ENCODE results near the gene SMIM17. TPM values are rescaled to one million over a fixed set of nuclear protein-coding genes. Genes with fewer than 3 reads are reported as not detected.
A peak's percentile ranks its signal among the peaks of the same experiment; 100 is the strongest.
"Not testable (repeated sequence)": the region's sequence is repeated elsewhere in the genome, so short reads cannot be mapped to it uniquely, and the experiment has no call there.

Gene SMIM17
- total RNA-seq, 4 donors from 2014 or later: 0.70 to 1.2 (median 0.88) TPM; not detected in 1

GRCh38 chr19:56671613-56671994 lies 28.6 kb downstream of the SMIM17 start, which contains the start of gene ZNF835:
Gene ZNF835, minus strand, starts transcription at chr19:56671757. Its CDS starts 6,559 bp downstream, at chr19:56665198.
- H3K4me1 ChIP-seq: peaks cover 0 to 8% of the 10 kb centered on the region in 2 donors
- no peaks in the 10 kb centered on the region for H3K9me3 ChIP-seq
- peak within 1 kb of the TSS; percentile 27 to 52 for H3K27ac ChIP-seq
- peak; percentile 93 to 94 for DNase-seq
- H3K36me3 ChIP-seq: no peaks in the 10 kb centered on the region
- H3K27me3 ChIP-seq: no peaks in the 10 kb centered on the region
- peak; percentile 17 to 45 for TF ChIP-seq POLR2A (IDR thresholded peaks at IDR 0.05)
- TF ChIP-seq, protein P1, sequence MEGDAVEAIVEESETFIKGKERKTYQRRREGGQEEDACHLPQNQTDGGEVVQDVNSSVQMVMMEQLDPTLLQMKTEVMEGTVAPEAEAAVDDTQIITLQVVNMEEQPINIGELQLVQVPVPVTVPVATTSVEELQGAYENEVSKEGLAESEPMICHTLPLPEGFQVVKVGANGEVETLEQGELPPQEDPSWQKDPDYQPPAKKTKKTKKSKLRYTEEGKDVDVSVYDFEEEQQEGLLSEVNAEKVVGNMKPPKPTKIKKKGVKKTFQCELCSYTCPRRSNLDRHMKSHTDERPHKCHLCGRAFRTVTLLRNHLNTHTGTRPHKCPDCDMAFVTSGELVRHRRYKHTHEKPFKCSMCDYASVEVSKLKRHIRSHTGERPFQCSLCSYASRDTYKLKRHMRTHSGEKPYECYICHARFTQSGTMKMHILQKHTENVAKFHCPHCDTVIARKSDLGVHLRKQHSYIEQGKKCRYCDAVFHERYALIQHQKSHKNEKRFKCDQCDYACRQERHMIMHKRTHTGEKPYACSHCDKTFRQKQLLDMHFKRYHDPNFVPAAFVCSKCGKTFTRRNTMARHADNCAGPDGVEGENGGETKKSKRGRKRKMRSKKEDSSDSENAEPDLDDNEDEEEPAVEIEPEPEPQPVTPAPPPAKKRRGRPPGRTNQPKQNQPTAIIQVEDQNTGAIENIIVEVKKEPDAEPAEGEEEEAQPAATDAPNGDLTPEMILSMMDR (IDR thresholded peaks at IDR 0.05): peak; percentile 14 to 37 (median 31)
- peak within 1 kb of the TSS; percentile 66 to 68 for H3K4me3 ChIP-seq
- intact Hi-C loops (cut with DNase I; ENCODE audit: low total_unique reads): no loop called here

- intact Hi-C loops (cut with DNase I; ENCODE audit: low total_unique reads); H3K27ac ChIP-seq; DNase-seq; H3K9me3 ChIP-seq; H3K4me1 ChIP-seq; H3K27me3 ChIP-seq; H3K4me3 ChIP-seq; H3K36me3 ChIP-seq: not testable (repeated sequence)
Measured at GRCh38 chr19:56672610-56673009, 29.7 kb downstream of the SMIM17 start.

DNA sequence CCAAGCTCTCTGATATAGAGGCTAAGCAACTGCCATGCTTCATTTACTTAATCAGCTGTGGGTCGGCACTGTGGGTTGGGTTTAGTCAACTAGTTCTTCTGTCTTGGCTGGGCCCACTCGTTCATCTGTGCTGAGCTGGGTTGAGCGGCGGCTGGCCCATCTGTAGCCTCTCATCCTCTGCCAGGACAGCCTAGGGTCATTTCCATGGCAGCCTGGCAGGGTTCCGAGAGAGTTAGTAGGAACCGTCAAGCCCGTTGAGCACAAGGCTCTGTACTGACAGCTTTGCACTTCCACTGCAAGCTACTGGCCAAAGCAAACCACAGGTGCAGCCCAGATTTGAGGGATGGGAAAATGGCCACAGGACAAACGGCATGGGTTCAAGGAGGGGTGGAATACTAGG lies 35.2 kb downstream of the SMIM17 start:
- Histone ChIP-seq H3K36me3 (no peaks in the 10 kb centered on the region), H3K4me3 (no peak overlapping the region), H3K9me3 (no peaks in the 10 kb centered on the region), H3K27ac (no peak overlapping the region), H3K4me1 (no peaks in the 10 kb centered on the region), H3K27me3 (no peaks in the 10 kb centered on the region)
- DNase-seq: no peak
- TF ChIP-seq, protein P1 (IDR thresholded peaks at IDR 0.05): no peak
- TF ChIP-seq POLR2A (IDR thresholded peaks at IDR 0.05): no peak
- intact Hi-C loops (cut with DNase I; ENCODE audit: low total_unique reads): no loop called here

- H3K9me3 ChIP-seq: no peaks in the 10 kb centered on the region
- no peak for DNase-seq
- no peak overlapping the region for H3K27ac ChIP-seq
- intact Hi-C loops (cut with DNase I; ENCODE audit: low total_unique reads): no loop called here
- H3K4me3 ChIP-seq: no peak overlapping the region
- no peaks in the 10 kb centered on the region for H3K27me3 ChIP-seq
- no peaks in the 10 kb centered on the region for H3K4me1 ChIP-seq
- no peaks in the 10 kb centered on the region for H3K36me3 ChIP-seq
- TF ChIP-seq, protein P1 (IDR thresholded peaks at IDR 0.05): no peak
- no peak for TF ChIP-seq POLR2A (IDR thresholded peaks at IDR 0.05)
Measured at GRCh38 chr19:56681702-56682101, 38.7 kb downstream of the SMIM17 start.

DNA sequence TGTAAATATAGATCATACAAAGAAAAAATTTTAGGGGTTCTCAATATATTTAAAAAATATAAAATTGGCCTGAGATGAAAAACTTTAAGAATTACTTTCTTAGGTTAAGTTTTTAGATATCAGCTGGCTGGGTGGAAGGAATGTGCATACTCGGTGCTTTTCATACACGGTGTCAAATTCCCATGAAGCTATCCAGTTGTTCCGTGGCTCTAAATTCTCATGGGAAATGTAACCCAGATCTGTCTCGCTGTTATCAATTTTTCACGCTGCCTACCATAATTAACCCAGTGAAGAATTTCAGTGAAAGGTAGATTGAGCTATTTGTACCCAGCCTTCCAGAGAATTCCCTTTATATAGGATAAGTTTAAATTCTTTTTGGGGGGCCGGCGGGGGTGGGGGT lies 40.2 kb downstream of the SMIM17 start:
- Histone ChIP-seq H3K4me3 (no peak overlapping the region), H3K9me3 (no peaks in the 10 kb centered on the region), H3K36me3 (no peaks in the 10 kb centered on the region), H3K27ac (no peak overlapping the region), H3K27me3 (no peaks in the 10 kb centered on the region), H3K4me1 (no peaks in the 10 kb centered on the region)
- intact Hi-C loops (cut with DNase I; ENCODE audit: low total_unique reads): no loop called here
- TF ChIP-seq POLR2A (IDR thresholded peaks at IDR 0.05): no peak
- no peak for DNase-seq

DNA sequence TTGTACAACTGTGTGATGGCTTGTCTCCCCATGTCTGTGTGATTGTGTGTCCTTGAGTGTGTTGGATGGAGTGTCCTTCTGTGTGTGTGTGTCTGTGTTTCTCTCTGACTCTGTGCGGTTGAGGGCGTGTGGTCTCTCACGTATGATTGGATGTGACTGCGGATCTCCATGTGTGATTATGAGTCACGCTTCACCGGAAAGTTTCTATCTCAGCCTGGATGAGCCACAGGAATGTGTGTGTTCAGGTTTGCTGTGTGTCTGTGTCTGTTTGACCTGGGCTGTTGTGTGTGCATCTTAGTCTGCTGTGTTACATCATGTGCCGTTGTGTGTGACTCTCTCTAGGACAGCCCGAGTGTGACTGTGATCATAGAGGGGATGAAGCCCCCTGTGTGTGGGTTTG lies 44.1 kb downstream of the SMIM17 start:
- Histone ChIP-seq H3K27ac (no peak overlapping the region), H3K9me3 (no peaks in the 10 kb centered on the region), H3K27me3 (no peaks in the 10 kb centered on the region), H3K36me3 (no peaks in the 10 kb centered on the region), H3K4me3 (no peak overlapping the region), H3K4me1 (no peaks in the 10 kb centered on the region)
- intact Hi-C loops (cut with DNase I; ENCODE audit: low total_unique reads): no loop called here
- DNase-seq: no peak
- TF ChIP-seq, protein P1 (IDR thresholded peaks at IDR 0.05): no peak
- no peak for TF ChIP-seq POLR2A (IDR thresholded peaks at IDR 0.05)

All from uterus (tissue), 4 donors.